Gastrocnemius medialis (tissue), 4 donors: ENCODE data around the gene ROBO2.

Experiments used
- CTCF ChIP-seq, 5 experiments: fragments of 450-650 bp in 3 of 5; fragments of 200-600 bp in 2 of 5; sonication (generic) in 2 of 5; IDR thresholded peaks in 4 of 5; conservative IDR thresholded peaks in 1 of 5; 1 replicate in 4 of 5; 2 replicates in 1 of 5; pipeline ENCODE4 v1.5.1; 2016 to 2019; ENCODE audit warnings: antibody characterized with exemption in 5 of 5, mild to moderate bottlenecking in 3 of 5, moderate library complexity in 3 of 5
- POLR2A ChIP-seq, 2 donors: fragments of 450-650 bp; IDR thresholded peaks; one replicate each; pipeline ENCODE4 v1.6.1; 2017; ENCODE audit warnings: antibody characterized with exemption in 2 of 2, mild to moderate bottlenecking in 2 of 2, moderate library complexity in 2 of 2

DNA sequence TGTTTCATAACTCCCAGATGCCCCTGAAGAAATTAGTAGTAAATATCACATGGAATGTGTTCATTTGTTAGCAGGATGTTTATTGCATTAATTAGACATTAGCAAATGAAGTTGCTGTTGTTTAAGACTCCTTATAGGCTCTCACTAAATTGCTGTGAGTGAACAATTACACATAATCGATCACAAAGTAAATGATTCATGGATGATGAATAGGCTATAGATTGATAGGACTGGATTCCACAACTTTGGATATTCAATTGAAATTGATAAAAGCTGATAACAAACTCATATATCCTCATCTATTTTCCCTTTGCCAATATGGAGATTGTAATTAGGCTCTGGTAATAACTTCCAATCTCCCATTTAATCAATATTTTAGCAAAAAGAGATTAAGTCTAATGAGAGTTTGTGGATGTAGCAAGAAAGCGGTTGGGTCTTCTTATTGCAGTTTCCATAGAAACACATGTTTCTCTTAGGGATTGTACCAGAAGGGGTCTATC lies 555.5 kb downstream of the ROBO2 start:
- no peak for TF ChIP-seq CTCF (IDR thresholded peaks at IDR 0.05 in 4 of 5, conservative IDR thresholded peaks at IDR 0.05 in 1 of 5)
- no peak for TF ChIP-seq POLR2A (IDR thresholded peaks at IDR 0.05)
